Sigmoid colon (tissue), 7 donors: ENCODE measurements around the gene SBF2. TPM values are rescaled to one million over a fixed set of nuclear protein-coding genes. Genes with fewer than 3 reads are reported as not detected.
"Not testable (repeated sequence)": the region's sequence is repeated elsewhere in the genome, so short reads cannot be mapped to it uniquely, and the experiment has no call there.

Experiments
- DNase-seq: peaks from one replicate; pipeline ENCODE4 v3.0.0-alpha.2; 2019
- H3K27ac ChIP-seq, 4 donors: fragments of 200-600 bp; sonication (generic); one replicate each; pipeline ENCODE4 v1.5.1; 2016 to 2019; ENCODE audit warnings: mild to moderate bottlenecking in 1 of 4
- H3K27me3 ChIP-seq, 3 donors: fragments of 200-600 bp; sonication (generic); one replicate each; pipeline ENCODE4 v1.5.1; 2019; ENCODE audit warnings: mild to moderate bottlenecking in 1 of 3
- H3K36me3 ChIP-seq, 4 donors: fragments of 200-600 bp; sonication (generic); one replicate each; pipeline ENCODE4 v1.5.1; 2016 to 2019
- H3K4me1 ChIP-seq, 4 donors: fragments of 200-600 bp; sonication (generic); one replicate each; pipeline ENCODE4 v1.5.1; 2017 to 2019
- H3K4me3 ChIP-seq, 4 donors: fragments of 200-600 bp; sonication (generic); one replicate each; pipeline ENCODE4 v1.5.1; 2017 to 2019; ENCODE audit warnings: mild to moderate bottlenecking in 2 of 4, moderate library complexity in 1 of 4
- H3K9me3 ChIP-seq, 4 donors: fragments of 200-600 bp in 3 of 4; sonication (generic) in 3 of 4; one replicate each; pipeline versions ENCODE4 v1.5.1 to v1.6.1; 2013 to 2019
- EP300 ChIP-seq, 4 donors: sonication (generic); formaldehyde crosslinking; IDR thresholded peaks; one replicate each; pipeline ENCODE4 v1.6.1; 2017; ENCODE audit warnings: antibody characterized with exemption in 4 of 4
- POLR2A ChIP-seq, 2 donors: fragments of 450-650 bp; IDR thresholded peaks; one replicate each; pipeline ENCODE4 v1.6.1; 2016; ENCODE audit warnings: antibody characterized with exemption in 2 of 2, mild to moderate bottlenecking in 2 of 2, moderate library complexity in 2 of 2
- POLR2AphosphoS5 ChIP-seq, 4 donors: sonication (generic); formaldehyde crosslinking; IDR thresholded peaks; one replicate each; pipeline ENCODE4 v1.6.1; 2017; ENCODE audit warnings: antibody characterized with exemption in 4 of 4
- WGBS, 2 donors: extraction: QIAGEN DNeasy Blood & Tissue Kit; methylation state at CpG; one replicate each; pipeline ENCODE4 v1.1.7; 2013; 5-methylcytosine and 5-hydroxymethylcytosine counted together
- intact Hi-C: fragments of 100-400 bp; cut with DNase I; formaldehyde crosslinking; loops from one replicate; pipeline ENCODE4 v1.15.1; 2023
- polyA plus RNA-seq, 3 donors: library from polyadenylated mRNA; stranded (reverse); fragments of 200-250 nt; gene quantifications; one replicate each; pipeline ENCODE4 v1.2.3, GENCODE V29; 2013
- total RNA-seq, 4 donors: library from RNA; depleted of rRNA; stranded (reverse); fragments of >200 nt; gene quantifications; one replicate each; pipeline ENCODE4 v1.1.0, GENCODE V29; 2016
- TF ChIP-seq, protein P1 (sequence below), 4 experiments: fragments of 450-650 bp in 3 of 4; fragments of 200-600 bp in 1 of 4; IDR thresholded peaks; one replicate each; pipeline ENCODE4 v1.5.1; 2016 to 2019; ENCODE audit warnings: antibody characterized with exemption in 4 of 4, mild to moderate bottlenecking in 3 of 4, moderate library complexity in 2 of 4
- donor health status: healthy with polysubstance abuse.
- donor health status: Bipolar disorder and iron deficiency.
- donor health status: healthy.

The SBF2 gene
- total and polyA plus RNA-seq, 7 donors: 9.5 to 67.5 (median 47.1) TPM

DNA sequence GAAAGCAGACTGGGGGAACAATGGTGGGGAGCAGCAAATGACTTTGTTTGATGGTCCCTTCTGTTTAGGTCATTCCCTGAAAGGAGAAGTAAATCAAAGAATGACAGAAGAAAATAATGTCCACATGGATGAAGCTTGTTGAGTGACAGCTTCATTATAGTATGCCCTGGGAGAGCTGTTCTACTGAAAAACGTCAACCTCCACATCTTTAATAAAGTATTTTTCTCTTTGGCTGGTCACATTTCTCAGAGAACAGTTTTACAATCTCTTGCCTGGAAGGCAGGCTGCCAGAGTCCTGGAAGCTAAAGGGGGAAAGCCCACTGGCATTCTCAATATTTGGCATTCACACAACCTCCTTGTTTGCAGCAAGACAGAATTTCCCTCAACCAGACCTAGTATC is 342.2 kb downstream of the SBF2 start:
- TF ChIP-seq POLR2A (IDR thresholded peaks at IDR 0.05): no peak
- TF ChIP-seq, protein P1, sequence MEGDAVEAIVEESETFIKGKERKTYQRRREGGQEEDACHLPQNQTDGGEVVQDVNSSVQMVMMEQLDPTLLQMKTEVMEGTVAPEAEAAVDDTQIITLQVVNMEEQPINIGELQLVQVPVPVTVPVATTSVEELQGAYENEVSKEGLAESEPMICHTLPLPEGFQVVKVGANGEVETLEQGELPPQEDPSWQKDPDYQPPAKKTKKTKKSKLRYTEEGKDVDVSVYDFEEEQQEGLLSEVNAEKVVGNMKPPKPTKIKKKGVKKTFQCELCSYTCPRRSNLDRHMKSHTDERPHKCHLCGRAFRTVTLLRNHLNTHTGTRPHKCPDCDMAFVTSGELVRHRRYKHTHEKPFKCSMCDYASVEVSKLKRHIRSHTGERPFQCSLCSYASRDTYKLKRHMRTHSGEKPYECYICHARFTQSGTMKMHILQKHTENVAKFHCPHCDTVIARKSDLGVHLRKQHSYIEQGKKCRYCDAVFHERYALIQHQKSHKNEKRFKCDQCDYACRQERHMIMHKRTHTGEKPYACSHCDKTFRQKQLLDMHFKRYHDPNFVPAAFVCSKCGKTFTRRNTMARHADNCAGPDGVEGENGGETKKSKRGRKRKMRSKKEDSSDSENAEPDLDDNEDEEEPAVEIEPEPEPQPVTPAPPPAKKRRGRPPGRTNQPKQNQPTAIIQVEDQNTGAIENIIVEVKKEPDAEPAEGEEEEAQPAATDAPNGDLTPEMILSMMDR (IDR thresholded peaks at IDR 0.05): no peak
- TF ChIP-seq EP300 (IDR thresholded peaks at IDR 0.05): no peak
- no peak for TF ChIP-seq POLR2AphosphoS5 (IDR thresholded peaks at IDR 0.05)
- Histone ChIP-seq H3K9me3 (no peaks in the 10 kb centered on the region), H3K4me1 (peaks cover 0 to 15% (median 10%) of the 10 kb centered on the region in 4 donors), H3K27me3 (no peaks in the 10 kb centered on the region), H3K36me3 (peaks cover 0 to 4% (median 0%) of the 10 kb centered on the region in 4 donors), H3K4me3 (no peak overlapping the region), H3K27ac (no peak overlapping the region)
- WGBS, 2 donors: 67 to 70% methylated on average over 1 of the region's 1 CpG
- intact Hi-C loops: no loop called here
- no peak for DNase-seq

DNA sequence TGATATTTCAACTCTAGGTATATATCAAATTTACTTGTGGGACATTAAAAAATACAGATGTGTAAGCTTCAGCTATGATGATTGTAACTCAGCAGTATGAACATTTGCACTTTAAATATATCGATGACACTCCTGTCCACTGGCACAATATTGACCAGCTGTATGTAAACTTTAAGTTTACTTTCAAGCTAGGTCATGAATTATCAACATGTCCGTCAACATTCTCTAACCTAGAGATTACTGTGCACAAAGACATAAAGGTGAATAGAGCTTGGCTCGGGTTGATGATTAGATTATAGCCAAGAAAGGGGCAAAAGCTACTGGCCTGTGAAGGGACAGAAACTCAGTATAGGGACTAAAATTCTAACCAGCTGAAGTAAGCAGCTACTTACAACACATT is 343.6 kb downstream of the SBF2 start:
- H3K4me3 ChIP-seq: no peak overlapping the region
- intact Hi-C loops: no loop called here
- H3K27me3 ChIP-seq: no peaks in the 10 kb centered on the region
- DNase-seq: no peak
- WGBS, 2 donors: 84 to 93% methylated on average over 3 of the region's 3 CpGs
- H3K4me1 ChIP-seq: peaks cover 0 to 15% (median 10%) of the 10 kb centered on the region in 4 donors
- TF ChIP-seq EP300 (IDR thresholded peaks at IDR 0.05) (no peak), POLR2AphosphoS5 (IDR thresholded peaks at IDR 0.05) (no peak), POLR2A (IDR thresholded peaks at IDR 0.05) (no peak)
- TF ChIP-seq, protein P1 (IDR thresholded peaks at IDR 0.05): no peak
- H3K27ac ChIP-seq: no peak overlapping the region
- H3K9me3 ChIP-seq: peaks cover 0 to 3% (median 0%) of the 10 kb centered on the region in 4 donors
- peaks cover 0 to 4% (median 0%) of the 10 kb centered on the region in 4 donors for H3K36me3 ChIP-seq

DNA sequence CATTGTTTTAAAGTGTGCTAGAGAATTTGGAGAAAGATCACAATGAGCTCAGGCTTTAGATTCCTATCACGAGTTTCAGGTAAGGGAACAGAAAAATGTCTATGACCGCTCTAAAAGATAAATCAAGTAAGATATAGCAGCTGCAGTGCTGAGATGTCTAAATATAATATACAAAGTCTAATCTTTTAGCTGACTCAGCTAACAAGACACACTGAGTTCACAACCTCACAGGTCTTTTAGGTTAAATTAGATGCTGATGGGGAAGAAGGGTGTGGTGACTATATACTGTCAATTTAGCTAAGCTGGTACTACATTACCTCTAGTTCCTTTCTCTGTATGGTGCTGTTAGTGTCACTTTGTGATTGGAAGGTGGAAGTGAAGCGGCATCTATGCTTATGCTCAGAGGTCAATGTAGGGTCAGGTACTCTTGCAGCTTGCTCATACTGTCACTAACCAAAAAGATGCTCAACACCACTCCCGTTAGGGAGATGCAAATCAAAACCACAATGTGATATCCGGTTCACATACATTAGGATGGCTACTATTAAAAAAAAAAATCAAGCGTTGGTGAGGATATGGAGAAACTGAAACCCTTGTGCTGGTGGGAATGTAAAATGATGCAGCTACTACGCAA is 346.7 kb downstream of the SBF2 start:
- Histone ChIP-seq H3K27ac (no peak overlapping the region), H3K36me3 (peaks cover 0 to 4% (median 0%) of the 10 kb centered on the region in 4 donors), H3K27me3 (no peaks in the 10 kb centered on the region), H3K4me1 (peaks cover 0 to 17% (median 8%) of the 10 kb centered on the region in 4 donors), H3K4me3 (no peak overlapping the region), H3K9me3 (peaks cover 0 to 3% (median 0%) of the 10 kb centered on the region in 4 donors)
- WGBS, 2 donors: 93 to 94% methylated on average over 7 of the region's 7 CpGs
- no peak for DNase-seq
- intact Hi-C loops: no loop called here
- TF ChIP-seq POLR2A (IDR thresholded peaks at IDR 0.05) (no peak), EP300 (IDR thresholded peaks at IDR 0.05) (no peak), POLR2AphosphoS5 (IDR thresholded peaks at IDR 0.05) (no peak)
- TF ChIP-seq, protein P1 (IDR thresholded peaks at IDR 0.05): no peak

DNA sequence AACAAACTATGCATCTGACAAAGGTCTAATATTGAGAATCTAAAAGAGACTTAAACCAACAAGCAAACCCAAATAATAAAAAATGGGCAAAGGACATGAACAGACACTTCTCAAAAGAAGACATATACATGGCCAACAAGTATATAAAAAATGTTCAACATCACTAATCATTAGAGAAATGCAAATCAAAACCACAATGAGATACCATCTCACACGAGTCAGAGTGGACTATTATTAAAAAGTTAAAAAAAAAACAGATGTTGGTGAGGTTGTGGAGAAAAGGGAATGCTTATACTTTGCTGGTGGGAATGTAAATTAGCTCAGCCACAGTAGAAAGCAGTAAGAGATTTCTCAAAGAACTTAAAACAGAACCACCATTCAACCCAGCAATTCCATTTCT is 348.3 kb downstream of the SBF2 start:
- H3K4me3 ChIP-seq, H3K27ac ChIP-seq, H3K9me3 ChIP-seq, H3K27me3 ChIP-seq, intact Hi-C loops, DNase-seq, H3K36me3 ChIP-seq, H3K4me1 ChIP-seq: not testable (repeated sequence)
- 74 to 91% methylated on average over 1 of the region's 1 CpG for WGBS, 2 donors

DNA sequence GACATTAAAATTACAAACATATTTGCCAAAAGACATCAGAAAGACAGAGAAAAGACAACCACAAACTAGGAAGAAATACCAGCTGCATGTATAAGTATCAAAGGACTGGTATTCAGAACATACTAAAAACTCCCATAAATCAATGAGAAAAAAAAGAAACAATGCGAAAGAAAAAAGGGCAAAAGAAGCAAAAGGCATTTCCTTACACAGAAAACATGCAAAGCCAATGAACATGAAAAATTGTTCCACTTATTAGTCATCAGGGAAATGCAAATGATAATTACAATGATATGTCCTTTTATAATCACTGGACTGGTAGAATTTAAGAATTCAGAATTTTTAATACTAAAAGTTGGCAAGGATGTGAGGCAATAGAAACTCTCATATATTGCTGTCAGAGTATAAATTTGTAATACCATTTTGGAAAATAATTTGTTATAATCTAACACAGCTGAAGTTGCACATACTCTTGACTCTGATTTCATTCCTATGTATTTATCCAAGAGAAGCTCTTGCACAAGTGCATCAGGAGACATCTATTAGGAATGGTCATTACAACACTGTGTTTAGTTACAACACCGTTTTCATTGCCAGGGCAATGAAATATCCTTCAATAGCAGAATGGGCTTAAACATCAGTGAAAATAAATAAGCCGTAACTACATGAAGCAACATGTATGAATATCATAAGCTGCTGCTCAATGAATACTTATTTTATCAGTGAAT is 350.5 kb downstream of the SBF2 start:
- H3K27me3 ChIP-seq: no peaks in the 10 kb centered on the region
- intact Hi-C loops: no loop called here
- TF ChIP-seq POLR2A (IDR thresholded peaks at IDR 0.05) (no peak), POLR2AphosphoS5 (IDR thresholded peaks at IDR 0.05) (peak in 3 of 4 donors; percentile 50 to 77 (median 58))
- H3K4me1 ChIP-seq: peaks cover 0 to 5% (median 0%) of the 10 kb centered on the region in 4 donors
- H3K4me3 ChIP-seq: no peak overlapping the region
- DNase-seq: no peak
- H3K9me3 ChIP-seq: peaks cover 0 to 3% (median 0%) of the 10 kb centered on the region in 4 donors
- 75 to 76% methylated on average over 3 of the region's 3 CpGs for WGBS, 2 donors
- peaks cover 0 to 4% (median 0%) of the 10 kb centered on the region in 4 donors for H3K36me3 ChIP-seq
- H3K27ac ChIP-seq: peak overlapping the region in 3 of 4 donors; percentile 3 to 58 (median 5)
